Suppressor macrophage (primary cell): ENCODE data around the gene CMKLR1.

Source experiments
- DNase-seq, 4 experiments: peaks; one replicate each; pipeline ENCODE4 v3.0.0-alpha.2; 2020 to 2022

CMKLR1 gene

DNA sequence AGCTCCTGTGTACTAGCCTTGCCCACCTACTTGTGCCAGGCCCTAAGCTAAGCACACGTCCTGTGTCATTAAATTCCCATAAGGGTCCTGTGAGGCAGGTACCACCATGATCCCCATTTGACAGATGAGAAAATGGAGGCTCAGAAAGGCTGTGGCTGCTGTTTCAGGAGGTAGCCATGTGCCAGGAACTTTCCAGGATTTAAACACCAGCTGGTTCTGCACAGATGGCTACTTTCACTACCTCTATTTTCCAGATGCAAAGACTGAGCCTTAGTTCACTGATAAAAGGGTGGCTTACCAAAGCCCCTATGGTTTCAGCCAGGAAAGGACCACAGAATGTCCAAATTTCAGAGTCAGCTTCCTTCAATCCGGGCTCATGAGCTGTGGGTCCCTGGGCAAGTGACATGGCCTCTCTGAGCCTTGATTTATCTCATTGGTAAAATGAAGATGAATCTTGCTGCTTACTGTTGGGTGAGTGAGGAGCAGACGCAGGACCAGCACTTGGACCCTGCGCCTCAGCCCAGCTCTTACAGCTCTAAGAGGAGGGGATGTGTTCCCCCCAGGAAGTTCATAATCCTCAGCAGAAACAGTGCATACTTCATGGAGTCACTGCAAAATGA lies 23.5 kb downstream of the CMKLR1 start:
- DNase-seq = peak in 3 of 4 experiments; percentile 64 to 82 (median 76)

GRCh38 chr12:108313606-108314351 lies 25.3 kb downstream of the CMKLR1 start:
- DNase-seq = peak; percentile 88 to 95 (median 92)

GRCh38 chr12:108313241-108313605 lies 25.9 kb downstream of the CMKLR1 start:
- DNase-seq = peak; percentile 71 to 86 (median 82)

DNA sequence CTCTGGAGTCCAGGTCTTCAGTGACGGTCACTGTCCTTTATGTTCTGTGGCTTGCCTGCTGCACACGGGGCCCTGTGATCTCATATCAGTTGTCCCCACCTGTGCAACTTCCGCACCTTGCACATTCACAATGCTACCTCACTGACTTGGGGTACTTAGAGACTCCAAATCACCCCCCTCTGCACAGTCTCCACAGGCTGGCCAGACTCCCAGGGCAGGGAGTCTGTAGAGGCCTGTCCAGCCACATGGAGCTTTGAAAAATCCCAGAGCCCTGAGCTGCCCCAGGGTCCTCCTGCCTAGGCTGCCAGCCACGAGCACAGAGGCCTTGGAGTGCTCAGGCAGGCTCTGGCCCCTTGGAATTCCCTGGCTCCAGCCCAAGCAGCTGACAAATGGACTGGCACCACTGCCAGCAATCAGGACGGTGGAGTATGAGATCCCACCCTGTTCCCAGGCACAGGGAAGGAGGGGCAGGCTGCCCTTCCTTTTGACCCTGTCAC lies 26.4 kb downstream of the CMKLR1 start:
- DNase-seq = peak in 2 of 4 experiments; percentile 43

DNA sequence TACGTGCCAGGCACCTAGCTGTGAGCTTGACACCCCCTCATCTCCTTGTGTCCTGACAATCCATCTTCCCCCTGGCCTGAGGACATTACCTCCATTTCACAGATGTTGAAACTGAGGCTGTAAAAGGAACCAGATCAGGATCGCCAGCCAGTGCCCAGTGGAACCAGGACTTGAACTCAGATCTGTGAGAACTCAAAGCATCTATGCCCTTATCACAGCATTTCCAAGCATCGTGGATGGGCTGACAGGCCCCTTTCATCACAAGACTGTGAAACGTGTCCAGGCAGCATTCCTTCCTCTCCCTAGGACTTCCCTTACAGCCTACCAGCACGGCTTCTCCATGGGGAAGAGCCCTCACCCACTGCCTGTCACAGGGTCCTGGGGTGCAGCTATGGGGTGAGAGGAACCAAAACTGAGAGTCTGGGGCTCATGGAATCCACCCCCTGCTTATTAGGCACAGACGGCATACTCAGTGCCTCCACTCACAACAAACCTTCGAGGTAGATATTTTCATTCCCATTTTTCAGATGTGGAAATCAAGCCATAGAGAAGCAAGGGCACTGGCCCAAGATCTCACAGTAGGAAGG lies 26.9 kb downstream of the CMKLR1 start:
- DNase-seq = peak; percentile 73 to 88 (median 84)

GRCh38 chr12:108311605-108312004 lies 27.5 kb downstream of the CMKLR1 start:
- no peak for DNase-seq

DNA sequence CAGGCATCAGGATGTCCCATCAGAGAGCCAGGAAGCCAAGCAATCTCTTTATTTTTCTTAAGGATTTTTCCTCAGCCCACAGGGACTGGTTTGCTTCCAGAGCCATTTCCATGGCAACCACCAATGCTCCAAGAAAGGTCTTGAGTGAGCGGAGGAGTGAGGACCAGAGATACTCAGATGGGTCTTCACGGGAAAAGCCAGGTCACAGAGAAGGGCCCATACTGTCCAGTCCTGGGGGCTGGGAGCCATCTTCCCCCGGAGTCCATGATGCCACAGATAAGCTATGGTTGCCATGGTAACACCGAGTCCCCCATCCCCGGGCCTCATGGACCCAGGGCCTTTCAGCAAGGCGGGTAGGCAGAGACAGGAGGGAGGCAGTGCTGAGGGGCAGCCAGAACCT lies 28.6 kb downstream of the CMKLR1 start:
- no peak for DNase-seq

GRCh38 chr12:108309674-108310312 lies 29.3 kb downstream of the CMKLR1 start:
- DNase-seq = peak in 2 of 4 experiments; percentile 42 to 58

GRCh38 chr12:108308395-108309085 lies 30.6 kb downstream of the CMKLR1 start:
- DNase-seq = no peak

- DNase-seq = peak; percentile 84 to 93 (median 86)
Measured at GRCh38 chr12:108307006-108307405, 32.1 kb downstream of the CMKLR1 start.

DNA sequence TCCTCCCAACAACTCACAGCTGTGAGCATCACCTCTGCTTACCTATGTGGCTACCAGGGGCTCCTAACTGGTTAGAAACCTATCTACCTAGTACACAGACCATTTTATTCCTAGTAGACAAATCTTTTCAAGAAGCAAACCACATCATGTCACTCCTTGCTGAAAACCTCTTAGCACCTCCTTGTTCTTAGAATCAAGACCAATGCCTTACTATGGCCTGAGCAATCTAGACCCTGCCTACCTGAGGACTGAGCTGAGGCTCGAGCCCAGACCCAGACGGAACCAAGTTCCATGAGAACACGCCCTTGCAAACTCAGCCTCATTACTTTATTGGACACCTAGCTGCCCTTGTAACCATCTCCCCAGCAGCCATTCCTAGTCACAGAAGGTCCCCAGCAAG lies 32.6 kb downstream of the CMKLR1 start:
- DNase-seq = no peak

GRCh38 chr12:108305991-108306501 lies 33.1 kb downstream of the CMKLR1 start:
- DNase-seq = peak; percentile 55 to 88 (median 81)

- DNase-seq = peak; percentile 88 to 95 (median 94)
Measured at GRCh38 chr12:108305520-108305919, 33.6 kb downstream of the CMKLR1 start.

DNA sequence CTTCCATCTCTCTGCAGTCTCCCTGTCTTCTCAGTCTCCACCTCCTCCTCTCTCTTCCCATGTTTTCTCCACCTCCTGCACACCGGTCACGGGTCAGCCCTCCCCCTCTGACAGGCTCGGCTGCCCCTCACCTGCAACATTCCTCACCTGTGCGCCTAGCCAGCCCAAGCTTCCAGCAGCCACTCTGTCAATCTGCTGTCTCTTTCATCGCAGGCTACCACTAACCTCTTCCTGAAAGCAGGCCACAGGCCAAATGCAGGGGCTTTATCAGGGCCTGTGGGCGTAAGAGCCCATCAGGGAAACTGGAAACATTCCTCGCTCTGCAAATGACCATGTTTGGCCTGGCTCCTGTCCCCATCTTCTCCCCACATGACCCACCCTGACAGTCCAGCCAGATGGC lies 34.5 kb downstream of the CMKLR1 start:
- no peak for DNase-seq

DNA sequence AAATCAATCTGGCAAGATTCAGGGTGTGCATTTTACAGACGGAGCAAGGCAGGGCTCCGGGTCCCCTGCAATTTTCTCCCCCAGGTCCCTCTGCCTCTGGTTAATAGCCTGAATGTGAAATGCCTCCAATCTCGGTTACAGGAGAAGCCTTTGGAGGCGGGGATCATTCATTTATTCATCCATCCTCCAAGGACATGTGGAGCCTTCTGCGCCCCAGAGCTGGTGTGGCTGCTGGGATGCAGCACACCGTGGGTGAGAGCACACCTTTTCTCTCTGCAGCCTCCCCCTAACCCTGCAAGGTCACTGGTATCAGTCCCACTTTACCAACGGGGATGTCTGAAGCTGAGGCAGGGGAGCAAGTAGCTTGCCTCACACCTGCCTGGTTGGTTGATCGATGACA lies 35.4 kb downstream of the CMKLR1 start:
- DNase-seq = no peak

- peak in 2 of 4 experiments; percentile 20 to 35 for DNase-seq
Measured at GRCh38 chr12:108302403-108303311, 36.5 kb downstream of the CMKLR1 start.

DNA sequence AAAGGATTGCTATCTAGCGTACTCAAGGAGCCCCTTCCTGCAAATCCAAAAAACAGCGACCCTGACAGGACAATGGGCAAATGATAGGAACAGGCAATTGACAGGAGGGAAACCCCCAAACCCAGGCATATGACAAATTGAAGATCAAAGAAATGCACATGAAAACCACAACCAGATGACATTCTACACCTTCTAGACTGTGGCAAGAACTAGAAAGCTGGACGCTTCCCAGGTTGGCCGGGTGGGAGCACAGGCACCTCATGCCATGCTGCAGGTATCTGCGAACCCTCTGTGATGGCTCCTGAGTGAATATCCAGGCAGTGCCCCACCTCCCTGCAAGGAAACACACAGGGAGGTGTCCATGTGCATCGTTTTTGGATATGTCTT lies 37.1 kb downstream of the CMKLR1 start:
- DNase-seq = no peak

DNA sequence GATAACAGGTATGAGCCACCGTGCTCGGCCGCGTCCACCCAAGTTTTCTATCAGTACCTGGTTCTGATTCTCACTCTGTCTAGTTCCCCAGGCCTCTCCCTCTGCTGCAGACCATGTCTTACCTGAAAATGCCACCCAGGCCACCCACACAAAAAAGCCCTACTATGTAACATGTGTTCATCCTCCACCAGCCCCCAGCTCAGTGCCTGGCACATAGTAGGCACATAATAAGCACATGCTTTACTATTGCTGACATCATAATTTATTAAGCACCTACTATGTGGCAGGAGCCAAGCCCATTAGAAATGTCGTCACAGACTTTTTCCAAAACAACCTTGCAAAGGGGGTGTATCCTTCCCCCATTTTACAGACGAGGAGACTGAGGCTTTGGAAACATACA lies 37.8 kb downstream of the CMKLR1 start:
- DNase-seq = no peak

- DNase-seq = no peak
Measured at GRCh38 chr12:108299980-108300696, 39.0 kb downstream of the CMKLR1 start.

DNA sequence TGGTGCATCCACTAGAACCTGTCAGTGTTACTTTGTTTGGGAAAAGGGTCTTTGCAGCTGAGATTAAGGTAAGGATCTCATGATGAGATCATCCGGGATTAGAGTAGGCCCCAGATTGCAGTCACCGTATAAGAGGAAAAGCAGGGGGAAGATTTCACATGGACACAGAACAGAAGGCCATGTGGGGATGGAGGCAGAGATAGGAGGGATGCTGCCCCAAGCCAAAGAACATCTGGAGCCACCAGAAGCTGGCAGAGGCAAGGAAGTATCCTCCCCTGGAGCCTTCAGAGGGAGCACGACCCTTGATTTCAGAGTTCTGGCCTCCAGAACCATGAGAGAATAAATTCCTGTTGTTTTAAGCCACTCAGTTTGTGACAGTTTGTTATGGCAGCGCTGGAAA lies 39.6 kb downstream of the CMKLR1 start:
- no peak for DNase-seq
